ENCODE measurements around the gene NDUFA3. TPM values are rescaled to one million over a fixed set of nuclear protein-coding genes. Genes with fewer than 3 reads are reported as not detected.

NDUFA3 gene
- total and polyA plus RNA-seq, 2 of the 13 experiments (the other 11 are each of a cell fraction or from before 2014, with no cell fraction given): 31.6 to 75.4 TPM

GRCh38 chr19:54077334-54077733 is 25.3 kb upstream of the NDUFA3 start:
- Histone ChIP-seq H3K9me3 (ENCODE audit: low read length) (peaks cover 6% of the 10 kb centered on the region), H3K4me2 (ENCODE audit: low read depth, low read length) (no peak overlapping the region), H4K20me1 (ENCODE audit: insufficient read depth, low read length) (no peaks in the 10 kb centered on the region), H3K27ac (ENCODE audit: extremely low read length, insufficient read depth, low read length) (no peak overlapping the region), H3K4me1 (ENCODE audit: insufficient read depth, low read length) (no peaks in the 10 kb centered on the region), H2AFZ (ENCODE audit: low read length) (no peak overlapping the region), H3K36me3 (replicated peaks in 1 of 2; ENCODE audit: control insufficient read depth in 1 of 2, insufficient read depth in 2 of 2, low read length in 2 of 2) (no peaks in the 10 kb centered on the region), H3K4me3 (replicated peaks in 1 of 3; ENCODE audit: insufficient read depth in 1 of 3, low read depth in 2 of 3, low read length in 3 of 3) (no peak overlapping the region), H3K9ac (ENCODE audit: insufficient read depth, low read depth, low read length) (no peak overlapping the region), H3K79me2 (ENCODE audit: insufficient read depth, low read length) (no peaks in the 10 kb centered on the region), H3K27me3 (ENCODE audit: control insufficient read depth in 1 of 2, insufficient read depth in 2 of 2, low read length in 2 of 2) (peaks cover 0 to 2% of the 10 kb centered on the region in 2 experiments; a peak in 2 of 5 replicates)
- ATAC-seq (no peak), DNase-seq (ENCODE audit: low spot score) (no peak), FAIRE-seq (no peak)
- CTCF ChIA-PET (ENCODE audit: low intra/inter-chr PET ratio, low total read pairs): no interaction called here
- in situ Hi-C loops (cut with HindIII; ENCODE audit: extremely low pct_ligation_motif_present, low pct_unique_long_range_greater_than_20kb) (no loop called here), intact Hi-C loops (cut with micrococcal nuclease; ENCODE audit: unreplicated experiment) (no loop called here)
- 13% methylated on average over 5 of the region's 5 CpGs for WGBS (ENCODE audit: low lambda C conversion rate)
- no peak for TF ChIP-seq ZBTB21 (CRISPR knock-in tag; IDR thresholded peaks at IDR 0.05)
- no peak for TF ChIP-seq ZNF614 (CRISPR knock-in tag; IDR thresholded peaks at IDR 0.05; ENCODE audit: borderline replicate concordance)
- TF ChIP-seq ZSCAN25 (CRISPR knock-in tag; IDR thresholded peaks at IDR 0.05): no peak
- TF ChIP-seq FOXM1 (CRISPR knock-in tag; IDR thresholded peaks at IDR 0.05): no peak
- no peak for TF ChIP-seq NR3C1 (CRISPR knock-in tag; IDR thresholded peaks at IDR 0.05)
- POLR2A ChIA-PET: no interaction called here
- BruUV-seq (replicated peaks): no TSS peak

GRCh38 chr19:54081032-54081431 is 21.6 kb upstream of the NDUFA3 start, which contains the start of gene TARM1:
TSS of gene TARM1 (minus strand) at chr19:54081365. CDS start at chr19:54081340, 25 bp downstream.
- CTCF ChIA-PET (ENCODE audit: low intra/inter-chr PET ratio, low total read pairs): no interaction called here
- no TSS peak for BruUV-seq (replicated peaks)
- no peaks in the 10 kb centered on the region for H3K36me3 ChIP-seq (replicated peaks in 1 of 2; ENCODE audit: control insufficient read depth in 1 of 2, insufficient read depth in 2 of 2, low read length in 2 of 2)
- WGBS (ENCODE audit: low lambda C conversion rate): 33% methylated on average over 7 of the region's 7 CpGs
- H2AFZ ChIP-seq (ENCODE audit: low read length): no peak within 1 kb of the TSS
- no peak for DNase-seq (ENCODE audit: low spot score)
- H3K4me3 ChIP-seq (replicated peaks in 1 of 3; ENCODE audit: insufficient read depth in 1 of 3, low read depth in 2 of 3, low read length in 3 of 3): no peak within 1 kb of the TSS
- ATAC-seq: no peak
- H3K27me3 ChIP-seq (ENCODE audit: control insufficient read depth in 1 of 2, insufficient read depth in 2 of 2, low read length in 2 of 2): no peaks in the 10 kb centered on the region
- H3K4me1 ChIP-seq (ENCODE audit: insufficient read depth, low read length): no peaks in the 10 kb centered on the region
- H3K79me2 ChIP-seq (ENCODE audit: insufficient read depth, low read length): no peaks in the 10 kb centered on the region
- H4K20me1 ChIP-seq (ENCODE audit: insufficient read depth, low read length): no peaks in the 10 kb centered on the region
- POLR2A ChIA-PET: no interaction called here
- peaks cover 10% of the 10 kb centered on the region for H3K9me3 ChIP-seq (ENCODE audit: low read length)
- intact Hi-C loops (cut with micrococcal nuclease; ENCODE audit: unreplicated experiment): no loop called here
- no peak within 1 kb of the TSS for H3K27ac ChIP-seq (ENCODE audit: extremely low read length, insufficient read depth, low read length)
- FAIRE-seq: no peak
- TF ChIP-seq ZFP1 (CRISPR knock-in tag; IDR thresholded peaks at IDR 0.05): peak; percentile 94; the same call in 1 of the 2 replicates
- no peak for TF ChIP-seq AKAP8 (CRISPR knock-in tag; IDR thresholded peaks at IDR 0.05)
- TF ChIP-seq POLR2G (IDR thresholded peaks at IDR 0.05; ENCODE audit: low read depth, low read length): no peak
- no peak for TF ChIP-seq ZNF430 (CRISPR knock-in tag; IDR thresholded peaks at IDR 0.05)
- no peak within 1 kb of the TSS for H3K4me2 ChIP-seq (ENCODE audit: low read depth, low read length)
- no peak within 1 kb of the TSS for H3K9ac ChIP-seq (ENCODE audit: insufficient read depth, low read depth, low read length)
- in situ Hi-C loops (cut with HindIII; ENCODE audit: extremely low pct_ligation_motif_present, low pct_unique_long_range_greater_than_20kb): no loop called here
